DOHH2 (cell line): ENCODE results near the gene APOL5.

Experiments
- H3F3A ChIP-seq: fragments of 200-600 bp; sonication (generic), shearing (Covaris generic); 2 replicates; pipeline ENCODE4 v1.6.0; 2016; ENCODE audit warnings: antibody characterized with exemption, mild to moderate bottlenecking; ENCODE audit not compliant: control insufficient read depth, insufficient read depth
- H3K27ac ChIP-seq: fragments of 200-600 bp; sonication (generic); 2 replicates; pipeline ENCODE4 v1.5.1; 2014; ENCODE audit warnings: low read depth, mild to moderate bottlenecking, low read length, moderate library complexity
- H3K27me3 ChIP-seq: fragments of 200-600 bp; sonication (generic); 2 replicates; pipeline ENCODE4 v1.6.1; 2014; ENCODE audit warnings: mild to moderate bottlenecking, low read length, mixed read lengths; ENCODE audit not compliant: control insufficient read depth
- H3K36me3 ChIP-seq: fragments of 200-600 bp; sonication (generic); 2 replicates; pipeline ENCODE4 v1.6.1; 2014; ENCODE audit warnings: mild to moderate bottlenecking, low read length, moderate library complexity, mixed read lengths; ENCODE audit not compliant: control insufficient read depth
- H3K4me1 ChIP-seq: fragments of 200-600 bp; sonication (generic); 2 replicates; pipeline ENCODE4 v1.6.1; 2014; ENCODE audit warnings: mild to moderate bottlenecking, low read length, mixed read lengths; ENCODE audit not compliant: control insufficient read depth
- H3K4me2 ChIP-seq: fragments of 200-600 bp; sonication (generic); 2 replicates; pipeline ENCODE4 v1.6.0; 2014; ENCODE audit warnings: mild to moderate bottlenecking, low read length, moderate library complexity
- H3K4me3 ChIP-seq: fragments of 200-600 bp; sonication (generic); 2 replicates; pipeline ENCODE4 v1.5.1; 2014; ENCODE audit warnings: mild to moderate bottlenecking, low read length, mixed read lengths
- H3K79me2 ChIP-seq: fragments of 200-600 bp; sonication (generic); 2 replicates; pipeline ENCODE4 v1.6.1; 2014; ENCODE audit warnings: mild to moderate bottlenecking, low read length, mixed read lengths; ENCODE audit not compliant: control insufficient read depth
- H3K9me2 ChIP-seq: fragments of 200-600 bp; sonication (generic); replicated peaks from 2 replicates; pipeline ENCODE4 v1.6.1; 2014; ENCODE audit warnings: mild to moderate bottlenecking, low read length, mixed read lengths; ENCODE audit not compliant: control insufficient read depth
- H3K9me3 ChIP-seq: fragments of 200-600 bp; sonication (generic); 2 replicates; pipeline ENCODE4 v1.6.1; 2014; ENCODE audit warnings: antibody characterized with exemption, low read length, mixed read lengths; ENCODE audit not compliant: control insufficient read depth, insufficient read depth
- H4K20me1 ChIP-seq: fragments of 200-600 bp; sonication (generic); 2 replicates; pipeline ENCODE4 v1.6.0; 2014; ENCODE audit warnings: low read depth, mild to moderate bottlenecking, antibody characterized with exemption, low read length, moderate library complexity; ENCODE audit not compliant: control insufficient read depth, insufficient read depth
- CTCF ChIP-seq: fragments of 200-600 bp; sonication (generic); IDR thresholded peaks from one replicate; pipeline ENCODE4 v1.5.1; 2014; ENCODE audit warnings: antibody characterized with exemption, mild to moderate bottlenecking, low read depth, low read length; ENCODE audit not compliant: poor library complexity, severe bottlenecking
- EZH2phosphoT487 ChIP-seq: fragments of 200-600 bp; sonication (generic); IDR thresholded peaks from 2 replicates; pipeline ENCODE4 v1.6.1; 2017; ENCODE audit warnings: borderline replicate concordance, mild to moderate bottlenecking, antibody characterized with exemption, low read length, moderate library complexity, mixed read lengths

APOL5 gene

GRCh38 chr22:35739076-35739930, 21.6 kb downstream of the APOL5 start:
- Histone ChIP-seq H3F3A (peaks cover 4% of the 10 kb centered on the region; the same call in 1 of the 2 replicates), H3K27me3 (no peaks in the 10 kb centered on the region), H3K9me2 (no peaks in the 10 kb centered on the region), H3K79me2 (peaks cover 8% of the 10 kb centered on the region), H3K4me2 (no peak overlapping the region), H3K4me3 (no peak overlapping the region), H3K4me1 (peaks cover 17% of the 10 kb centered on the region), H4K20me1 (no peaks in the 10 kb centered on the region), H3K9me3 (no peaks in the 10 kb centered on the region), H3K27ac (no peak overlapping the region), H3K36me3 (peaks cover 55% of the 10 kb centered on the region)
- TF ChIP-seq CTCF (peak; percentile 32), EZH2phosphoT487 (no peak)

- no peak overlapping the region for H3K4me3 ChIP-seq
- no peak overlapping the region for H3K27ac ChIP-seq
- no peaks in the 10 kb centered on the region for H3K27me3 ChIP-seq
- H3F3A ChIP-seq: peaks cover 10% of the 10 kb centered on the region; the same call in 1 of the 2 replicates
- H3K9me2 ChIP-seq: no peaks in the 10 kb centered on the region
- peaks cover 23% of the 10 kb centered on the region for H3K4me1 ChIP-seq
- no peak overlapping the region for H3K4me2 ChIP-seq
- H3K79me2 ChIP-seq: peaks cover 8% of the 10 kb centered on the region
- no peak for TF ChIP-seq CTCF
- no peak for TF ChIP-seq EZH2phosphoT487
- H4K20me1 ChIP-seq: no peaks in the 10 kb centered on the region
- H3K36me3 ChIP-seq: peaks cover 61% of the 10 kb centered on the region
- H3K9me3 ChIP-seq: no peaks in the 10 kb centered on the region
Measured at GRCh38 chr22:35739931-35740380, 22.3 kb downstream of the APOL5 start.

GRCh38 chr22:35740616-35741015, 22.9 kb downstream of the APOL5 start:
- H3K79me2 ChIP-seq: peaks cover 11% of the 10 kb centered on the region
- no peak overlapping the region for H3K4me2 ChIP-seq
- no peaks in the 10 kb centered on the region for H3K9me2 ChIP-seq
- H3K9me3 ChIP-seq: no peaks in the 10 kb centered on the region
- no peaks in the 10 kb centered on the region for H3K27me3 ChIP-seq
- no peak overlapping the region for H3K4me3 ChIP-seq
- H3K36me3 ChIP-seq: peaks cover 68% of the 10 kb centered on the region
- H4K20me1 ChIP-seq: no peaks in the 10 kb centered on the region
- peaks cover 17% of the 10 kb centered on the region; the same call in 1 of the 2 replicates for H3F3A ChIP-seq
- no peak overlapping the region for H3K27ac ChIP-seq
- TF ChIP-seq EZH2phosphoT487 (no peak), CTCF (no peak)
- H3K4me1 ChIP-seq: peaks cover 30% of the 10 kb centered on the region
